OCI-LY1 (cell line): ENCODE measurements around the gene MRGPRD.

Source experiments
- H2AFZ ChIP-seq: fragments of 200-600 bp; sonication (generic), shearing (Covaris generic); 2 replicates; pipeline ENCODE4 v1.6.0; 2014; ENCODE audit warnings: antibody characterized with exemption, mild to moderate bottlenecking, low read length
- H3F3A ChIP-seq: fragments of 200-600 bp; sonication (generic), shearing (Covaris generic); 2 replicates; pipeline ENCODE4 v1.6.0; 2014; ENCODE audit warnings: mild to moderate bottlenecking, antibody characterized with exemption, low read length, moderate library complexity; ENCODE audit not compliant: insufficient read depth
- H3K27ac ChIP-seq: fragments of 200-600 bp; sonication (generic); 2 replicates; pipeline ENCODE4 v1.5.1; 2014; ENCODE audit warnings: low read length, mixed run types, mild to moderate bottlenecking, low read depth; ENCODE audit not compliant: poor library complexity, severe bottlenecking
- H3K27me3 ChIP-seq: fragments of 200-600 bp; sonication (generic); 2 replicates; pipeline ENCODE4 v1.6.0; 2014; ENCODE audit warnings: antibody characterized with exemption, mild to moderate bottlenecking, low read length, moderate library complexity; ENCODE audit not compliant: insufficient read depth
- H3K36me3 ChIP-seq: fragments of 200-600 bp; sonication (generic); 2 replicates; pipeline ENCODE4 v1.6.1; 2014; ENCODE audit warnings: mild to moderate bottlenecking, antibody characterized with exemption, low read length, moderate library complexity, mixed read lengths; ENCODE audit not compliant: insufficient read depth
- H3K4me1 ChIP-seq: fragments of 200-600 bp; sonication (generic); 2 replicates; pipeline ENCODE4 v1.5.1; 2014; ENCODE audit warnings: mild to moderate bottlenecking, low read length, moderate library complexity; ENCODE audit not compliant: insufficient read depth, severe bottlenecking
- H3K4me2 ChIP-seq: fragments of 200-600 bp; sonication (generic), shearing (Covaris generic); 2 replicates; pipeline ENCODE4 v1.6.1; 2014; ENCODE audit warnings: low read length
- H3K4me3 ChIP-seq: fragments of 200-600 bp; sonication (generic); 2 replicates; pipeline ENCODE4 v1.5.1; 2014; ENCODE audit warnings: low read length, low read depth, mild to moderate bottlenecking, mixed read lengths; ENCODE audit not compliant: poor library complexity, severe bottlenecking
- H3K79me2 ChIP-seq: fragments of 200-600 bp; shearing (Covaris generic); 2 replicates; pipeline ENCODE4 v1.6.1; 2016; ENCODE audit warnings: mixed run types, low read length, mixed read lengths; ENCODE audit not compliant: insufficient read depth
- H3K9ac ChIP-seq: fragments of 200-600 bp; sonication (generic), shearing (Covaris generic); 2 replicates; pipeline ENCODE4 v1.6.1; 2014; ENCODE audit warnings: mild to moderate bottlenecking, low read length, mixed read lengths
- H3K9me2 ChIP-seq: fragments of 200-600 bp; sonication (generic), shearing (Covaris generic); 2 replicates; pipeline ENCODE4 v1.6.1; 2014; ENCODE audit warnings: low read depth, mild to moderate bottlenecking, low read length, mixed read lengths
- H3K9me3 ChIP-seq: fragments of 200-600 bp; shearing (Covaris generic); 2 replicates; pipeline ENCODE4 v1.6.1; 2014; ENCODE audit warnings: low read length, mixed read lengths
- H4K20me1 ChIP-seq: fragments of 200-600 bp; sonication (generic), shearing (Covaris generic); 2 replicates; pipeline ENCODE4 v1.6.0; 2016; ENCODE audit warnings: mild to moderate bottlenecking, low read length; ENCODE audit not compliant: insufficient read depth
- EZH2 ChIP-seq: fragments of 200-600 bp; sonication (generic), shearing (Covaris generic); IDR thresholded peaks from 2 replicates; pipeline ENCODE4 v1.8.0; 2017; ENCODE audit warnings: borderline replicate concordance, mixed run types, mild to moderate bottlenecking, antibody characterized with exemption, low read length, moderate library complexity, mixed read lengths
- TF ChIP-seq, protein P1 (sequence below): fragments of 200-600 bp; sonication (generic), shearing (Covaris generic); IDR thresholded peaks from 2 replicates; pipeline ENCODE4 v1.5.1; 2017; ENCODE audit warnings: mild to moderate bottlenecking, antibody characterized with exemption, low read length, moderate library complexity, mixed read lengths

Gene MRGPRD

DNA sequence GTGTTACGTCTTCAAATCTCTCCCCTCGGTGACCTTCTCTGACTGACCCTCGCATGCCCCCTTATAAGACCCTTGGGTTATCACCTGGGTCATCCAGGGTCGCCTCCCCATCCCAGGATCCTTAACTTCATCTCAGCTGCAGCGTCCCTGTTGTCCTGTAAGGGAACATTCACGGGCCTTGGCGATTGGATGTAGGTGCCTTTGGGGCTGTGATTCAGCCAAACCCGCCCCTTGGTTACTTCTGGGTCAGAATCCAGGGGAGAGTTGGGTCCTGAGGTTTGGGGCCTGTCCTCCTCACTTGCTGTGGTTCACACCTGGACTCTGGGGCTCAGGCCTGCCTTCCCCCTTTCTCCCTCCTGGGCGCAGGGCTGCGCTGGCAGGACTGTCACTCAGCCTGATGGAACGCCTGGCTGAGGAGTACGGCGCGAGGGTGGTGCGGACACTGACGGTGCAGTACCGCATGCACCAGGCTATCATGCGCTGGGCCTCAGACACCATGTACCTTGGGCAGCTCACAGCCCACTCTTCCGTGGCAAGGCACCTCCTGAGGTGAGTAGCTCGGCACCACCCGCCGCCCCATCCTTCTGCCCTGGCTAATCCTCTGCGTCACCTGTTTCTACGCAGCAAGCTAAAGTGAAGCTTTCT is 47.7 kb downstream of the MRGPRD start:
- Histone ChIP-seq H3K4me2 (no peak overlapping the region), H3K9me2 (no peaks in the 10 kb centered on the region), H3K9me3 (no peaks in the 10 kb centered on the region), H3K79me2 (no peaks in the 10 kb centered on the region), H3K27ac (no peak overlapping the region), H2AFZ (no peak overlapping the region), H3K9ac (no peak overlapping the region), H3K4me3 (no peak overlapping the region), H3F3A (no peaks in the 10 kb centered on the region), H3K36me3 (peaks cover 54% of the 10 kb centered on the region), H4K20me1 (no peaks in the 10 kb centered on the region), H3K27me3 (no peaks in the 10 kb centered on the region), H3K4me1 (no peaks in the 10 kb centered on the region)
- TF ChIP-seq EZH2 = no peak
- TF ChIP-seq, protein P1, sequence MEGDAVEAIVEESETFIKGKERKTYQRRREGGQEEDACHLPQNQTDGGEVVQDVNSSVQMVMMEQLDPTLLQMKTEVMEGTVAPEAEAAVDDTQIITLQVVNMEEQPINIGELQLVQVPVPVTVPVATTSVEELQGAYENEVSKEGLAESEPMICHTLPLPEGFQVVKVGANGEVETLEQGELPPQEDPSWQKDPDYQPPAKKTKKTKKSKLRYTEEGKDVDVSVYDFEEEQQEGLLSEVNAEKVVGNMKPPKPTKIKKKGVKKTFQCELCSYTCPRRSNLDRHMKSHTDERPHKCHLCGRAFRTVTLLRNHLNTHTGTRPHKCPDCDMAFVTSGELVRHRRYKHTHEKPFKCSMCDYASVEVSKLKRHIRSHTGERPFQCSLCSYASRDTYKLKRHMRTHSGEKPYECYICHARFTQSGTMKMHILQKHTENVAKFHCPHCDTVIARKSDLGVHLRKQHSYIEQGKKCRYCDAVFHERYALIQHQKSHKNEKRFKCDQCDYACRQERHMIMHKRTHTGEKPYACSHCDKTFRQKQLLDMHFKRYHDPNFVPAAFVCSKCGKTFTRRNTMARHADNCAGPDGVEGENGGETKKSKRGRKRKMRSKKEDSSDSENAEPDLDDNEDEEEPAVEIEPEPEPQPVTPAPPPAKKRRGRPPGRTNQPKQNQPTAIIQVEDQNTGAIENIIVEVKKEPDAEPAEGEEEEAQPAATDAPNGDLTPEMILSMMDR = no peak

DNA sequence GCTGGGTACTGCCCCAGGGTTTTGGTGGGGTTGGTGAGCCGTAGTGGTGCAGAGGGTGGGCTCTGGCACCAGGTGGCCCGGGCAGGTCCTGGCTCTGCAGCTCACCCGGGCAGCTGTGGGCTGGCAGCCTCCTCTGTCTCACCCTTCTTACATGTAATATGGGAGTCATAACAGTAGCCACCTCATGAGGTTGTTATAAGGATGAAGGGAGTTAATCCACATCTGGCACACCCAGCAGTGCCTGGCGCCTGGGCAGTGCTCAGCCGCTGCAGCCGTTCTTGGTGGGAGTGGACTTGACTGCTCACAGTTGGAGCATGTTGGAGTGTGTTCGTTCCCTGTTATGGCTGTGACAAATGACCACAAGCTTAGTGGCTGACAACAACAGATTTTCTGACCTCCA is 48.4 kb downstream of the MRGPRD start:
- Histone ChIP-seq H3K27ac (no peak overlapping the region), H3K9me3 (no peaks in the 10 kb centered on the region), H3K27me3 (no peaks in the 10 kb centered on the region), H3F3A (no peaks in the 10 kb centered on the region), H3K4me3 (no peak overlapping the region), H3K79me2 (no peaks in the 10 kb centered on the region), H2AFZ (no peak overlapping the region), H3K36me3 (peaks cover 54% of the 10 kb centered on the region), H3K4me1 (peaks cover 3% of the 10 kb centered on the region), H3K9ac (no peak overlapping the region), H3K9me2 (no peaks in the 10 kb centered on the region), H4K20me1 (no peaks in the 10 kb centered on the region), H3K4me2 (no peak overlapping the region)
- no peak for TF ChIP-seq EZH2
- TF ChIP-seq, protein P1 = no peak

DNA sequence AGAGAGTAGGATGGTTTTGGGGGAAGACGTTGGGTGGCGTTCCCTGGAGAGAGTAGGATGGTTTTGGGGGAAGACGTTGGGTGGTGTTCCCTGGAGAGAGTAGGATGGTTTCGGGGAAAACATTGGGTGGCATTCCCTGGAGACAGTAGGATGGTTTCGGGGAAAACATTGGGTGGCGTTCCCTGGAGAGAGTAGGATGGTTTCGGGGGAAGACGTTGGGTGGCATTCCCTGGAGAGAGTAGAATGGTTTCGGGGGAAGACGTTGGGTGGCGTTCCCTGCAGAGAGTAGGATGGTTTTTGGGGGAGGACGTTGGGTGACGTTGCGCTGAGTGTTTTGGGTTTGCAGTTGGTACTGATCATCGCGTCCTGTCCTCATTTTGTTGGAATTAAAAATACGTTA is 48.9 kb downstream of the MRGPRD start:
- Histone ChIP-seq H3K79me2 (no peaks in the 10 kb centered on the region), H3K9me2 (no peaks in the 10 kb centered on the region), H3K4me1 (peaks cover 8% of the 10 kb centered on the region), H3K9ac (no peak overlapping the region), H4K20me1 (no peaks in the 10 kb centered on the region), H3K4me2 (no peak overlapping the region), H2AFZ (no peak overlapping the region), H3K4me3 (no peak overlapping the region), H3K27ac (no peak overlapping the region), H3K36me3 (peaks cover 52% of the 10 kb centered on the region), H3F3A (no peaks in the 10 kb centered on the region), H3K9me3 (no peaks in the 10 kb centered on the region), H3K27me3 (no peaks in the 10 kb centered on the region)
- TF ChIP-seq EZH2 = no peak
- TF ChIP-seq, protein P1 = no peak
